ENCODE results near the gene CXorf66.
A peak's percentile ranks its signal among the peaks of the same experiment; 100 is the strongest.

The CXorf66 gene

GRCh38 chrX:139945075-139945474 lies 20.2 kb downstream of the CXorf66 start:
- no peak overlapping the region for H3K4me3 ChIP-seq (ENCODE audit: low read length)
- H3K4me1 ChIP-seq (ENCODE audit: control insufficient read depth, insufficient read depth, low read length), result no peaks in the 10 kb centered on the region
- no peak overlapping the region for H3K27ac ChIP-seq (ENCODE audit: low read depth, low read length)
- H3K9ac ChIP-seq (ENCODE audit: low read length), result no peak overlapping the region
- H3K27me3 ChIP-seq (ENCODE audit: control insufficient read depth, insufficient read depth, low read length), result no peaks in the 10 kb centered on the region
- H3K36me3 ChIP-seq (ENCODE audit: control insufficient read depth, insufficient read depth, low read length), result no peaks in the 10 kb centered on the region

GRCh38 chrX:139936259-139936658 lies 29.1 kb downstream of the CXorf66 start:
- Histone ChIP-seq H3K36me3 (ENCODE audit: control insufficient read depth, insufficient read depth, low read length) (no peaks in the 10 kb centered on the region), H3K27ac (ENCODE audit: low read depth, low read length) (no peak overlapping the region), H3K27me3 (ENCODE audit: control insufficient read depth, insufficient read depth, low read length) (no peaks in the 10 kb centered on the region), H3K4me3 (ENCODE audit: low read length) (no peak overlapping the region), H3K9ac (ENCODE audit: low read length) (no peak overlapping the region), H3K4me1 (ENCODE audit: control insufficient read depth, insufficient read depth, low read length) (no peaks in the 10 kb centered on the region)

GRCh38 chrX:139933904-139934303 lies 31.4 kb downstream of the CXorf66 start:
- peak overlapping the region; percentile 60 for H3K4me3 ChIP-seq (ENCODE audit: low read length)
- H3K9ac ChIP-seq (ENCODE audit: low read length), result no peak overlapping the region
- no peaks in the 10 kb centered on the region for H3K27me3 ChIP-seq (ENCODE audit: control insufficient read depth, insufficient read depth, low read length)

GRCh38 chrX:139932901-139933796 lies 32.2 kb downstream of the CXorf66 start, which contains the start of gene ATP11C:
TSS of gene ATP11C (minus strand) at chrX:139933053. CDS start at chrX:139932042, 1,011 bp downstream.
- Histone ChIP-seq H3K36me3 (ENCODE audit: control insufficient read depth, insufficient read depth, low read length) (no peaks in the 10 kb centered on the region), H3K4me1 (ENCODE audit: control insufficient read depth, insufficient read depth, low read length) (no peaks in the 10 kb centered on the region), H3K27ac (ENCODE audit: low read depth, low read length) (peak within 1 kb of the TSS; percentile 94), H3K27me3 (ENCODE audit: control insufficient read depth, insufficient read depth, low read length) (no peaks in the 10 kb centered on the region), H3K9ac (ENCODE audit: low read length) (peak within 1 kb of the TSS; percentile 49), H3K4me3 (ENCODE audit: low read length) (peak within 1 kb of the TSS; percentile 75)

More at GRCh38 chrX:139933904-139934303, 31.4 kb downstream of the CXorf66 start:
- Histone ChIP-seq H3K4me1 (ENCODE audit: control insufficient read depth, insufficient read depth, low read length) (no peaks in the 10 kb centered on the region), H3K27ac (ENCODE audit: low read depth, low read length) (peak overlapping the region; percentile 94), H3K36me3 (ENCODE audit: control insufficient read depth, insufficient read depth, low read length) (no peaks in the 10 kb centered on the region)

- Histone ChIP-seq H3K4me1 (ENCODE audit: control insufficient read depth, insufficient read depth, low read length) (no peaks in the 10 kb centered on the region), H3K27me3 (ENCODE audit: control insufficient read depth, insufficient read depth, low read length) (no peaks in the 10 kb centered on the region), H3K9ac (ENCODE audit: low read length) (peak overlapping the region; percentile 49), H3K36me3 (ENCODE audit: control insufficient read depth, insufficient read depth, low read length) (no peaks in the 10 kb centered on the region), H3K27ac (ENCODE audit: low read depth, low read length) (peak overlapping the region; percentile 94), H3K4me3 (ENCODE audit: low read length) (peak overlapping the region; percentile 75)
These were observed 33.0 kb downstream of the CXorf66 start for GRCh38 chrX:139932073-139932900.

- H3K36me3 ChIP-seq (ENCODE audit: control insufficient read depth, insufficient read depth, low read length), result no peaks in the 10 kb centered on the region
- H3K27me3 ChIP-seq (ENCODE audit: control insufficient read depth, insufficient read depth, low read length), result no peaks in the 10 kb centered on the region
- peak overlapping the region; percentile 75 for H3K4me3 ChIP-seq (ENCODE audit: low read length)
- H3K4me1 ChIP-seq (ENCODE audit: control insufficient read depth, insufficient read depth, low read length), result no peaks in the 10 kb centered on the region
- no peak overlapping the region for H3K9ac ChIP-seq (ENCODE audit: low read length)
- H3K27ac ChIP-seq (ENCODE audit: low read depth, low read length), result peak overlapping the region; percentile 94
These were observed 33.7 kb downstream of the CXorf66 start for GRCh38 chrX:139931646-139932072.

GRCh38 chrX:139930916-139931645 lies 34.2 kb downstream of the CXorf66 start:
- no peaks in the 10 kb centered on the region for H3K27me3 ChIP-seq (ENCODE audit: control insufficient read depth, insufficient read depth, low read length)
- no peak overlapping the region for H3K9ac ChIP-seq (ENCODE audit: low read length)
- H3K27ac ChIP-seq (ENCODE audit: low read depth, low read length), result no peak overlapping the region
- H3K4me1 ChIP-seq (ENCODE audit: control insufficient read depth, insufficient read depth, low read length), result no peaks in the 10 kb centered on the region
- peak overlapping the region; percentile 75 for H3K4me3 ChIP-seq (ENCODE audit: low read length)
- no peaks in the 10 kb centered on the region for H3K36me3 ChIP-seq (ENCODE audit: control insufficient read depth, insufficient read depth, low read length)

GRCh38 chrX:139930401-139930800 lies 34.9 kb downstream of the CXorf66 start:
- Histone ChIP-seq H3K27ac (ENCODE audit: low read depth, low read length) (no peak overlapping the region), H3K36me3 (ENCODE audit: control insufficient read depth, insufficient read depth, low read length) (no peaks in the 10 kb centered on the region), H3K9ac (ENCODE audit: low read length) (no peak overlapping the region), H3K4me1 (ENCODE audit: control insufficient read depth, insufficient read depth, low read length) (no peaks in the 10 kb centered on the region), H3K4me3 (ENCODE audit: low read length) (no peak overlapping the region), H3K27me3 (ENCODE audit: control insufficient read depth, insufficient read depth, low read length) (no peaks in the 10 kb centered on the region)

GRCh38 chrX:139929876-139930275 lies 35.4 kb downstream of the CXorf66 start:
- Histone ChIP-seq H3K27ac (ENCODE audit: low read depth, low read length) (no peak overlapping the region), H3K36me3 (ENCODE audit: control insufficient read depth, insufficient read depth, low read length) (no peaks in the 10 kb centered on the region), H3K27me3 (ENCODE audit: control insufficient read depth, insufficient read depth, low read length) (no peaks in the 10 kb centered on the region), H3K9ac (ENCODE audit: low read length) (no peak overlapping the region), H3K4me3 (ENCODE audit: low read length) (no peak overlapping the region), H3K4me1 (ENCODE audit: control insufficient read depth, insufficient read depth, low read length) (no peaks in the 10 kb centered on the region)

- no peaks in the 10 kb centered on the region for H3K36me3 ChIP-seq (ENCODE audit: control insufficient read depth, insufficient read depth, low read length)
- no peak overlapping the region for H3K27ac ChIP-seq (ENCODE audit: low read depth, low read length)
- H3K9ac ChIP-seq (ENCODE audit: low read length), result no peak overlapping the region
- no peaks in the 10 kb centered on the region for H3K4me1 ChIP-seq (ENCODE audit: control insufficient read depth, insufficient read depth, low read length)
- no peak overlapping the region for H3K4me3 ChIP-seq (ENCODE audit: low read length)
- H3K27me3 ChIP-seq (ENCODE audit: control insufficient read depth, insufficient read depth, low read length), result no peaks in the 10 kb centered on the region
These were observed 40.6 kb downstream of the CXorf66 start for GRCh38 chrX:139924696-139925095.

- H3K27me3 ChIP-seq (ENCODE audit: control insufficient read depth, insufficient read depth, low read length), result no peaks in the 10 kb centered on the region
- H3K4me1 ChIP-seq (ENCODE audit: control insufficient read depth, insufficient read depth, low read length), result no peaks in the 10 kb centered on the region
- H3K36me3 ChIP-seq (ENCODE audit: control insufficient read depth, insufficient read depth, low read length), result no peaks in the 10 kb centered on the region
- no peak overlapping the region for H3K27ac ChIP-seq (ENCODE audit: low read depth, low read length)
- H3K9ac ChIP-seq (ENCODE audit: low read length), result no peak overlapping the region
- H3K4me3 ChIP-seq (ENCODE audit: low read length), result no peak overlapping the region
These were observed 41.1 kb downstream of the CXorf66 start for GRCh38 chrX:139924069-139924695.
